Sigmoid colon (tissue), 7 donors: ENCODE measurements around the gene FSD2. TPM values are rescaled to one million over a fixed set of nuclear protein-coding genes. Genes with fewer than 3 reads are reported as not detected.
A peak's percentile ranks its signal among the peaks of the same experiment; 100 is the strongest.

Experiments
- DNase-seq: peaks from one replicate; pipeline ENCODE4 v3.0.0-alpha.2; 2019
- H3K27ac ChIP-seq, 4 donors: fragments of 200-600 bp; sonication (generic); one replicate each; pipeline ENCODE4 v1.5.1; 2016 to 2019; ENCODE audit warnings: mild to moderate bottlenecking in 1 of 4
- H3K27me3 ChIP-seq, 3 donors: fragments of 200-600 bp; sonication (generic); one replicate each; pipeline ENCODE4 v1.5.1; 2019; ENCODE audit warnings: mild to moderate bottlenecking in 1 of 3
- H3K36me3 ChIP-seq, 4 donors: fragments of 200-600 bp; sonication (generic); one replicate each; pipeline ENCODE4 v1.5.1; 2016 to 2019
- H3K4me1 ChIP-seq, 4 donors: fragments of 200-600 bp; sonication (generic); one replicate each; pipeline ENCODE4 v1.5.1; 2017 to 2019
- H3K4me3 ChIP-seq, 4 donors: fragments of 200-600 bp; sonication (generic); one replicate each; pipeline ENCODE4 v1.5.1; 2017 to 2019; ENCODE audit warnings: mild to moderate bottlenecking in 2 of 4, moderate library complexity in 1 of 4
- H3K9me3 ChIP-seq, 4 donors: fragments of 200-600 bp in 3 of 4; sonication (generic) in 3 of 4; one replicate each; pipeline versions ENCODE4 v1.5.1 to v1.6.1; 2013 to 2019
- EP300 ChIP-seq, 4 donors: sonication (generic); formaldehyde crosslinking; IDR thresholded peaks; one replicate each; pipeline ENCODE4 v1.6.1; 2017; ENCODE audit warnings: antibody characterized with exemption in 4 of 4
- POLR2A ChIP-seq, 2 donors: fragments of 450-650 bp; IDR thresholded peaks; one replicate each; pipeline ENCODE4 v1.6.1; 2016; ENCODE audit warnings: antibody characterized with exemption in 2 of 2, mild to moderate bottlenecking in 2 of 2, moderate library complexity in 2 of 2
- POLR2AphosphoS5 ChIP-seq, 4 donors: sonication (generic); formaldehyde crosslinking; IDR thresholded peaks; one replicate each; pipeline ENCODE4 v1.6.1; 2017; ENCODE audit warnings: antibody characterized with exemption in 4 of 4
- WGBS, 2 donors: extraction: QIAGEN DNeasy Blood & Tissue Kit; methylation state at CpG; one replicate each; pipeline ENCODE4 v1.1.7; 2013; 5-methylcytosine and 5-hydroxymethylcytosine counted together
- intact Hi-C: fragments of 100-400 bp; cut with DNase I; formaldehyde crosslinking; loops from one replicate; pipeline ENCODE4 v1.15.1; 2023
- polyA plus RNA-seq, 3 donors: library from polyadenylated mRNA; stranded (reverse); fragments of 200-250 nt; gene quantifications; one replicate each; pipeline ENCODE4 v1.2.3, GENCODE V29; 2013
- total RNA-seq, 4 donors: library from RNA; depleted of rRNA; stranded (reverse); fragments of >200 nt; gene quantifications; one replicate each; pipeline ENCODE4 v1.1.0, GENCODE V29; 2016
- TF ChIP-seq, protein P1 (sequence below), 4 experiments: fragments of 450-650 bp in 3 of 4; fragments of 200-600 bp in 1 of 4; IDR thresholded peaks; one replicate each; pipeline ENCODE4 v1.5.1; 2016 to 2019; ENCODE audit warnings: antibody characterized with exemption in 4 of 4, mild to moderate bottlenecking in 3 of 4, moderate library complexity in 2 of 4
- donor health status: healthy with polysubstance abuse.
- donor health status: Bipolar disorder and iron deficiency.
- donor health status: healthy.

FSD2 gene
- total and polyA plus RNA-seq, 7 donors, result not detected

DNA sequence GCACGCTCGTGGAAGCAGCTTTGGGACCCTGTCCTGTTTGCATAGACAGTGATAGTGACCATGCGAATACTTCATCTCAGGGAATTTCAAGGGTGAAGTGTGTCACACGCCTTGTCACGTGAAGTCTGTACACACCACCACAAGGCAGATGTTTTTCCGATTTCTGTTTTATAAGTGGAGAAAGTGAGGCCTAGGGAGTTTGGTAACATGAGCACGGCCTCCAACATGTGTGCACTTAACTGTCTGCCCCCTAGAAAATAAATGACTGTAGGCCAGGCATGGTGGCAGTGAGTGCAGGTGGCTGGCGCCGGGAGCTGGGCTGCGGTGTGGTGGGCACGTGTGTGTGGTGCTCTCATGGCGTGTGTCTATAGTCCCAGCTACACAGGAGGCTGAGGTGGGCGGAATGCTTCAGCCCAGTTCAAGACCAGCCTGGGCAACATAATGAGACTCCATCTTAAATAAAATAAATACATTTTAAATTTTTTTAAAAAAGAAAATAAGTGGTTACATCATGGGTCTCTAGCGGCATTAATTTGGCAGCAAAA lies 45.5 kb upstream of the FSD2 start:
- Histone ChIP-seq H3K4me1 (peaks cover 0 to 15% (median 7%) of the 10 kb centered on the region in 4 donors), H3K27ac (no peak overlapping the region), H3K36me3 (no peaks in the 10 kb centered on the region), H3K27me3 (no peaks in the 10 kb centered on the region), H3K4me3 (no peak overlapping the region), H3K9me3 (no peaks in the 10 kb centered on the region)
- intact Hi-C loops, result no loop called here
- TF ChIP-seq POLR2A (IDR thresholded peaks at IDR 0.05) (no peak), POLR2AphosphoS5 (IDR thresholded peaks at IDR 0.05) (no peak), EP300 (IDR thresholded peaks at IDR 0.05) (no peak)
- TF ChIP-seq, protein P1, sequence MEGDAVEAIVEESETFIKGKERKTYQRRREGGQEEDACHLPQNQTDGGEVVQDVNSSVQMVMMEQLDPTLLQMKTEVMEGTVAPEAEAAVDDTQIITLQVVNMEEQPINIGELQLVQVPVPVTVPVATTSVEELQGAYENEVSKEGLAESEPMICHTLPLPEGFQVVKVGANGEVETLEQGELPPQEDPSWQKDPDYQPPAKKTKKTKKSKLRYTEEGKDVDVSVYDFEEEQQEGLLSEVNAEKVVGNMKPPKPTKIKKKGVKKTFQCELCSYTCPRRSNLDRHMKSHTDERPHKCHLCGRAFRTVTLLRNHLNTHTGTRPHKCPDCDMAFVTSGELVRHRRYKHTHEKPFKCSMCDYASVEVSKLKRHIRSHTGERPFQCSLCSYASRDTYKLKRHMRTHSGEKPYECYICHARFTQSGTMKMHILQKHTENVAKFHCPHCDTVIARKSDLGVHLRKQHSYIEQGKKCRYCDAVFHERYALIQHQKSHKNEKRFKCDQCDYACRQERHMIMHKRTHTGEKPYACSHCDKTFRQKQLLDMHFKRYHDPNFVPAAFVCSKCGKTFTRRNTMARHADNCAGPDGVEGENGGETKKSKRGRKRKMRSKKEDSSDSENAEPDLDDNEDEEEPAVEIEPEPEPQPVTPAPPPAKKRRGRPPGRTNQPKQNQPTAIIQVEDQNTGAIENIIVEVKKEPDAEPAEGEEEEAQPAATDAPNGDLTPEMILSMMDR (IDR thresholded peaks at IDR 0.05), result no peak
- DNase-seq, result peak; percentile 15
- WGBS, 2 donors, result 88 to 89% methylated on average over 14 of the region's 14 CpGs

DNA sequence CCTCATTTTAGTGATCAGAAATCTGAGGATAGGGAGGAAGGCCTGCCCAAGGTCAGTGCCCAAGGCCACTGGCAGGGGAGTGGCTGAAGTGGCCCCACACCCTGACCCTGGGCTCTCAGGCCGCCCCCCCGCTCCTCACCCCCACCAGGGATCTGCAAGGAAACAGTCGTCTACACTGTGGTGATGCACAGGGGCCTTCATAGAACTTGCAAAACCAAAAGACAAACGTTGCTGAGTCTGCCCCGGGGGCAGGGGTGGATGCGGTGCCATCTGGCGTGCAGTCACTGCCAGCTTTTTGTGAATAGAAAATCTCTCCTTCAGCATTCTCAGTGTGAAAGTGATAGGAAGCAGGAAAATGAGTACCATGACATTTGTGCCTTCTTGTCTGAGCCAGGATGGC lies 44.9 kb upstream of the FSD2 start:
- Histone ChIP-seq H3K4me1 (peaks cover 0 to 15% (median 7%) of the 10 kb centered on the region in 4 donors), H3K27me3 (no peaks in the 10 kb centered on the region), H3K4me3 (no peak overlapping the region), H3K27ac (no peak overlapping the region), H3K9me3 (no peaks in the 10 kb centered on the region), H3K36me3 (no peaks in the 10 kb centered on the region)
- intact Hi-C loops, result no loop called here
- no peak for DNase-seq
- no peak for TF ChIP-seq EP300 (IDR thresholded peaks at IDR 0.05)
- WGBS, 2 donors, result 76 to 80% methylated on average over 7 of the region's 7 CpGs

DNA sequence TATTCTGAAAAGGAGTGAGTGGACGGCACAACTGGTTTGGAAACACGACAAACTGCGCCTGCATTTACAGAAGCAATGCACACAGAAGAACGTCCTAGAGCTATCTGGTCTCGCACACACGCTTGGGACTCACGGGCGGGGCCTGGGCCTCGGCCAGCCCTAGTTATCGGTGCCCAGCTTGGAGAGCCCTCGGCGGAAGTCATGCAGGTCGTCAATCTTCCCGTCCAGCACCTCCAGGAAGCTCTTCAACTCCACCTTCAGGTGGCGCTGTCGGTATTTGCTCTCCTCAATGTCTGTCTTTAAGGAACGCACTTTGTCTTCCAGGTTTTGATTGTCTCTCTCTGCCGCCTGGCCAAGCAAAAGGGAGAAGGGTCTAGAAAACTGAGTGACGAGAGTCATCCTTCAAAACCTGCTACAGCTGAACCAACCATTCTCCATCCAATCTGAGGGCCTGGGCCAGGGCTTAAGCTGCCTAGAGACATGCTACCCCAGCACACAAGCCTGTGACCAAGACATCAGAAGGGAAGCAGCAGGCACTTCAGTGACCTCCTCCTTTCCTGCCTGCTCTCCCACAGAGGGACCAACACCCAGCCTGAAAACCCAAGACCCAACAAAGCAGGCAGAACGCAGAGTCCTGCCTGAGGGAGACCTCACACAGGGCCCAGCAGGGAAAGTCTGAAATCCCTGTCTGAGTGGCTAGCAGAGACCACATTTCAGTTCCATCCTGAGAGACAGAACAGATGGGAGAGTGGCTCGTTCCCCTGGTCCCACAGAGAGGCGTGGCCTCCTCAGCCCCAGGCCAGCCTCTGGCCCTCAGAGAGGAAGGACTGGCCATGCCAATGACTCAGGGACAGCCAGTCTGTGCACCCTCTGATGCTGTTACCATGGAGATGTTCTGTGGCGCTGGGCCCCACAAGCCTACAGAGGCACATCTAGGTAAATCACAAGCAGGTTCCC lies 44.0 kb upstream of the FSD2 start:
- Histone ChIP-seq H3K36me3 (no peaks in the 10 kb centered on the region), H3K4me1 (peaks cover 0 to 15% (median 7%) of the 10 kb centered on the region in 4 donors), H3K27me3 (no peaks in the 10 kb centered on the region), H3K4me3 (peak overlapping the region in 2 of 4 donors; percentile 28 to 35), H3K9me3 (no peaks in the 10 kb centered on the region), H3K27ac (peak overlapping the region in 3 of 4 donors; percentile 23 to 62 (median 47))
- TF ChIP-seq, protein P1 (IDR thresholded peaks at IDR 0.05), result peak; percentile 62 to 67 (median 64)
- peak in 2 of 4 donors; percentile 43 to 52 for TF ChIP-seq POLR2AphosphoS5 (IDR thresholded peaks at IDR 0.05)
- no peak for TF ChIP-seq EP300 (IDR thresholded peaks at IDR 0.05)
- peak; percentile 89 for DNase-seq
- intact Hi-C loops, result loop anchor here (5.0 kb wide), 3 partner anchors 137 to 357 kb away; partner anchors contain the start of genes HDGFL3 and RAMAC
- WGBS, 2 donors, result 21 to 27% methylated on average over 23 of the region's 23 CpGs

DNA sequence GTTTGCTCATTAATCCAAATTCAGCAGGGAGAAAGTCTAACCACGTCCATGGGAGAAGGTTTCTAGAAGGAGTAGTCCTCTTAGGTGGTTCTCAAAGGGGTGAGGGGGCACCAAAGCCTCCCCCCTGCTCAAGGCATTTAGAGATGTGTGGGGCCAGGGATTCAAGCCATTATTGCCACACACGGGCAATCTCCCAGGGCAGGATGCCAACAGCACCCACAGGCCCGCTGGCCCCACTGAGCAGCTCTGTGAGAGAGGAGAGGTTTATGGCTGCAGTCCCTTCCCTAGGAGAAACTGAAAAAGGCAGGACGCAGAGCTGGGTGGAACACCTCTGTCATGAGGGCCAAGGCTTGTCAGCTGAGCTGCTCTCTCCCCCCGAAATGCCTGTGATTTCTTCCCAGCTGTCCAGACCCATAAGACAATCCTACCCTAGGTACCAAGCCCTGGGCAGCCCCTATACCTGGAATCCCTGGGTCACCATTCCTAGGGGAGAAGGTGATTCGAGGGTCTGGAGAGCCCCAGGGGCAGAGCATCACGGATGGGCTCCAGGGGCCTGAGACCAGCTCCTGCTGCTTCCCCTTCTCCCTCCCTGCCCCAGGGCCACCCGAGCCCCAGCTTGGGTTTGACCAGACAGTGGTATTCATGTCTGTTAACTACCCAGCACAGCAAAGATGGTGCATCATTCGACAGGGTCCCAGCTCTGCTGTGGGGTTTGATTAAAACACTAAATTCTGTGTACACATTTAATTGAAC lies 42.5 kb upstream of the FSD2 start:
- intact Hi-C loops, result loop anchor here (5.0 kb wide), 3 partner anchors 139 to 359 kb away; partner anchors contain the start of genes HDGFL3 and RAMAC
- Histone ChIP-seq H3K4me3 (no peak overlapping the region), H3K27me3 (no peaks in the 10 kb centered on the region), H3K36me3 (no peaks in the 10 kb centered on the region), H3K9me3 (peaks cover 0 to 3% (median 0%) of the 10 kb centered on the region in 4 donors), H3K4me1 (peaks cover 0 to 15% (median 7%) of the 10 kb centered on the region in 4 donors), H3K27ac (no peak overlapping the region)
- no peak for DNase-seq
- TF ChIP-seq POLR2A (IDR thresholded peaks at IDR 0.05), result no peak
- TF ChIP-seq, protein P1 (IDR thresholded peaks at IDR 0.05), result no peak
- TF ChIP-seq EP300 (IDR thresholded peaks at IDR 0.05), result no peak
- 75 to 79% methylated on average over 9 of the region's 9 CpGs for WGBS, 2 donors
